GM10266 (cell line): ENCODE results near the gene CIAO2A.

Experiments used
- DNase-seq: peaks from one replicate; pipeline ENCODE4 v3.0.0; 2012; ENCODE audit errors: extremely low spot score
- TF ChIP-seq, protein P1 (sequence below): IDR thresholded peaks from 2 replicates; pipeline ENCODE4 v1.5.1; 2012; ENCODE audit warnings: mild to moderate bottlenecking, low read depth; ENCODE audit not compliant: control insufficient read depth, insufficient read depth; ENCODE audit errors: missing control alignments

The CIAO2A gene

DNA sequence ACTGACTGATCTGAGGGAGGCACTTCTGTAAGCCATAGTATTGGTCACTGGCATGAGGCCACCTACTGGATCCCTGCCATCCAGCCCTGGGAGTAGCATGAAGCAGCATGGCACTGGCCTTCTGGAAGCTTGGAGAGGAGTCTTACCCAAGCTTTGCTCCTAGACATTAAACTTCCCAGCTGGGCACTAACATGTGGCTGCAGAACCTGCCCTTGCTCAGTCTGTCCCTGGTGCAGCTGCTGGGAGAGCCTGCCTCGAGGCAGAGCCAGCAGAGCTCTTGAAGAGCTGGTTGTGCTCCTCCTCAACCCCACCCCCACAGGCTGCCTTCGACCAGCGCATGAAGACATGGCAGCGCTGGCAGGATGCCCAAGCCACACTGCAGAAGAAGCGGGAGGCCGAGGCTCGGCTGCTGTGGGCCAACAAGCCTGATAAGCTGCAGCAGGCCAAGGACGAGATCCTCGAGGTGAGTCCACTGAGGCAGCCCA, 40.7 kb upstream of the CIAO2A start:
- TF ChIP-seq, protein P1, sequence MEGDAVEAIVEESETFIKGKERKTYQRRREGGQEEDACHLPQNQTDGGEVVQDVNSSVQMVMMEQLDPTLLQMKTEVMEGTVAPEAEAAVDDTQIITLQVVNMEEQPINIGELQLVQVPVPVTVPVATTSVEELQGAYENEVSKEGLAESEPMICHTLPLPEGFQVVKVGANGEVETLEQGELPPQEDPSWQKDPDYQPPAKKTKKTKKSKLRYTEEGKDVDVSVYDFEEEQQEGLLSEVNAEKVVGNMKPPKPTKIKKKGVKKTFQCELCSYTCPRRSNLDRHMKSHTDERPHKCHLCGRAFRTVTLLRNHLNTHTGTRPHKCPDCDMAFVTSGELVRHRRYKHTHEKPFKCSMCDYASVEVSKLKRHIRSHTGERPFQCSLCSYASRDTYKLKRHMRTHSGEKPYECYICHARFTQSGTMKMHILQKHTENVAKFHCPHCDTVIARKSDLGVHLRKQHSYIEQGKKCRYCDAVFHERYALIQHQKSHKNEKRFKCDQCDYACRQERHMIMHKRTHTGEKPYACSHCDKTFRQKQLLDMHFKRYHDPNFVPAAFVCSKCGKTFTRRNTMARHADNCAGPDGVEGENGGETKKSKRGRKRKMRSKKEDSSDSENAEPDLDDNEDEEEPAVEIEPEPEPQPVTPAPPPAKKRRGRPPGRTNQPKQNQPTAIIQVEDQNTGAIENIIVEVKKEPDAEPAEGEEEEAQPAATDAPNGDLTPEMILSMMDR: no peak

DNA sequence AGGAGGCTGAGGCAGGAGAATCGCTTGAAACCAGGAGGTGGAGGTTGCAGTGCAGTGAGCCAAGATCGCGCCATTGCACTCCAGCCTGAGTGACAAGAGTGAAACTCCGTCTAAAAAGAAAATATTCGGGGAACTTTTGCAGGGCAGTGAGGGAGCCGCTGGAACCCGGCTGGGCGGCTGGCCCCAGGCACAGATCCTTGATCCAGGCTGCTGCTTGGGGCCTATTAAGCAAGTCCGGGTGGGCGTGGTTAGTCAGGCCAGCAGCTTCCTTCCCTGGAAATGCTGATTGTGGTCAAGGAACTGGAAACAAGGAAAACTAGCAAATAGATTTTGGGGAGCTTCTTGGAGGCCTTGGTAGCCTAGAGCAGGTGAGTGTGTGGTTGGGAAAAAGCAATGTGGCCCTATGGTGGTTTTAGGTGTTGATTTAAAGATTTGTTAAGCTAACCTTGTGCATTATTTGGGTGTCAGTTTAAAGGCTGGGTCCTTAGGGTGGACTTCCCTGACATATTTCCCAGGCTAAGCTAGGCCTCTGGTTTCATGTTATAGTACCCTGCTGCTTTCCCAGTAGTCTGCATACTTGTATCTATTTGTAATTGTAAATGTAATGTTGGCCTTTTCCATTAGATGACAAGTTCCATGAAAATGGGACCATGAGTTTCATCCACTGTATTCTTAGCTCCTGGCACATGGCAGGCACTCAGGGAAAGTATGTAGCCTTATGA, 40.1 kb upstream of the CIAO2A start:
- no peak for DNase-seq
- TF ChIP-seq, protein P1: no peak

More for the DNA sequence above, 40.7 kb upstream of the CIAO2A start:
- no peak for DNase-seq

DNA sequence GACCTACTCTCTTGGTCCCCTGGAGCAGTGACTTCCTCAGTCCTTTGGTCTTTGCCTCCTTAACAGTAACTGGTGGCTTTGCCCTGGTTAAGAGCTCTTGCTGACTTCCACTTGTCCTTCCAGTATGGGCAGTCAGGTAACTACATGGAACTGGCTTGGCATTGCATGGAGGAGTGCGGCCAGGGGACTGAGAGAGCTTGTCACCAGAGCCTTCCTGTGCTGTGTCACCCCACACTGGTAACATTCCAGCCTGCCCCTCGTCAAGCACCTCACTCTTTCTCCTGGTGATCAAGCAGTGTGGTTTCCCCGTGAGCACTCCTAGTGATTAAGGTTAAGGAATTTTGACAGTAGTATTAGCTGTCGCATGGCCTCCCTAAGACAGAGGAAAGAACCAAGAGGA, 38.6 kb upstream of the CIAO2A start:
- no peak for DNase-seq
- TF ChIP-seq, protein P1: no peak

DNA sequence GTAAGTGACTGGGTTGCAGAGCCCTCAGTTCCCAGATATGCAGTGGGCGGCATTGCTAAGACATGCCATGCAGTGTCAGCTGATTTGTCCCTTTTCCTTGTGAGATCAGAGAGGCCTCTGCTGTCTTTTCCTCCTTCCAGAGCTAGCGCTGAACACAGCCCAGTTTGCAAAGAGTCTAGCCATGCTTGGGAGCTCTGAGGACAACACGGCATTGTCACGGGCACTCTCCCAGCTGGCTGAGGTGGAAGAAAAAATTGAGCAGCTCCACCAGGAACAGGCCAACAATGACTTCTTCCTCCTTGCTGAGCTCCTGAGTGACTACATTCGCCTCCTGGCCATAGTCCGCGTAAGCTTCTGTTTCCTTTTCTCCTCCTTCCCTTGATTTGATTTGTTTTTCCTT, 37.9 kb upstream of the CIAO2A start:
- no peak for DNase-seq
- TF ChIP-seq, protein P1: no peak

DNA sequence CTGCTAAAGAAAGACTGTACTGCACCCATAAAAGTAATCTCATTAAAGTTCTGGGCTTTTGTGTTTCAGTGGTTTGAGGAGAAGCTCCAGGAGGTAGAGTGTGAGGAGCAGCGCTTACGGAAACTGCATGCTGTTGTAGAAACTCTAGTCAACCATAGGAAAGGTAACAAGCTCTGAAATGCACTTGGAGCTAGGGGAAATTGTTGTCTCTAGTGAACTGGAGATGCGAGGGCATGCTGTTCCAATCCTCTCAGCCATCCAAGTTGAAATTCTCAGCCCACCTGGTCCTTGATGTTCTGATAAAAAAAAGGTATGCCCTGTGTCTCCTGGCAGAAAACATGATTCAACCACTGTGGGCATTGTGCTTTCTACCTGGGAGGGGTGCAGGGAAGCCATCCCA, 36.5 kb upstream of the CIAO2A start:
- TF ChIP-seq, protein P1: no peak
- no peak for DNase-seq

DNA sequence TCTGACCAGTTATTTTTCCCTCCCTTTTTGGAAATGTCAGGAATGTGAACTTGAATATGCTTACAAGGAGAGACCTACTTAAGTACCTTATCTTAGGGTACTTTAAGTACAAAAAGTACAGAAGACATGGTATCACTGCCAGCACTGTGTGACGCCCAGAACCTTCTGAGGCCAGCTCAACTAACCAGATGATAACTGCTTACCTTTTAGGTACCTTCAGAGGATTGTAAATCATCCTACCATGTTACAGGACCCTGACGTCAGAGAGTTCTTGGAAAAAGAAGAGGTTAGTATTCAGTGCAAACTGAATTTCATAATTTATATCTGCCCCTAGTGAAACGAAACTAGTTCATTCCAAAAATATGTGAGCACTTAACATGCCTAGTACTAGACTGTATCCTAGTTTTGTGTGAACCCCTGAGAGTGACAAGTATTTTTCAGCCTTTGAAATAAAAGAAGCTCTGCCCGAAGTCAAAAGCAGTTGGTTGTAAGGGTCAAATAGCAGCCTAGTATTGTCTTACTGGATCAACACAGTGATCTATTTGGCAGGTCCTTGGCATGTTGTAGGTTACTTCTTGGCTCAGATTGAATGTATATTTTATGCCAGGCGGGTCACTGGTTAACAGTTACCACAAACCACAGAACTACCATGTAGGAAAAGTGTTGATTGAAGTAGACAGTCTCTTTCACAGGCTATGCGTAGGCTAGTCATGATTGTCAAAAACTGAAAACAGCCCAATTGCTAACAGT, 34.1 kb upstream of the CIAO2A start:
- no peak for DNase-seq
- TF ChIP-seq, protein P1: no peak

DNA sequence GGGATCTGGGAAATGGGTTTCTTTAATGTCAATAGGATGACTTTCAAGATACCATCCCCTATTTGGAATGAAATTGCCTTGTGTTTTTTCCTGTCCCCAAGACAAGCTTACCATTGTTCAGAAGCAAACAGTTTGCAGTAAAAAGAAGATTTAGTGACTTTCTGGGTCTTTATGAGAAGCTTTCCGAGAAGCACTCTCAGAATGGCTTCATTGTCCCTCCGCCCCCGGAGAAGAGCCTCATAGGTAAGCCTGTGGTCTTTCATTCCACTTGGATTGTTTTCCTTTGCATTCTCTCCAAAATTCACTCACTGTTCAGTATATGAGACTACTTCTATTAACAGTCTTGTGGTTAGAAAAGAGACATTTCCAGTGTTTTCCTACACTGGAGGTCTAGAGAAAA, 32.3 kb upstream of the CIAO2A start:
- TF ChIP-seq, protein P1: no peak
- DNase-seq: no peak
